ENCODE measurements around the gene ITPR2. TPM values are rescaled to one million over a fixed set of nuclear protein-coding genes. Genes with fewer than 3 reads are reported as not detected.

Gene ITPR2
- polyA plus RNA-seq, 2 of the 4 experiments (the other 2 are of a cell fraction), result 3.1 to 8.1 TPM

DNA sequence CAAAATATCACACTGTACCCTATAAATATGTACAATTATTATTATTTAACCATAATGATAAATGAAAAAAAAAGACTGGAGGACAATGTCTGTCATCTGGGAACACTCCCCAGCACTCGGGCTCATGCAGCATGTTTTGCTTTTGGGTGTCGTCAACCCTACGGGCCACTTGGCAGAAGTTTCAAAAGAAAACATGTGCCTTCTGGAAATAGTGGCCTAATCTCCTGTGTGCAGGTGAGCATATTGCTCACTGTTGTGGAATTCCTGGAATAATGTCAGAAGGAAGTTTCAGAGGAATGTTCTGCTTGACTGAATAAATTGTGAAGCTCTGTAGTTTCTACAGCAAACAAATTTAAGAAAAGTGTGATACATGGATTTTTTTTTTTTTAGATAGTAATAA lies 339.3 kb downstream of the ITPR2 start:
- no peak overlapping the region for H3K4me2 ChIP-seq
- no peak for ATAC-seq

DNA sequence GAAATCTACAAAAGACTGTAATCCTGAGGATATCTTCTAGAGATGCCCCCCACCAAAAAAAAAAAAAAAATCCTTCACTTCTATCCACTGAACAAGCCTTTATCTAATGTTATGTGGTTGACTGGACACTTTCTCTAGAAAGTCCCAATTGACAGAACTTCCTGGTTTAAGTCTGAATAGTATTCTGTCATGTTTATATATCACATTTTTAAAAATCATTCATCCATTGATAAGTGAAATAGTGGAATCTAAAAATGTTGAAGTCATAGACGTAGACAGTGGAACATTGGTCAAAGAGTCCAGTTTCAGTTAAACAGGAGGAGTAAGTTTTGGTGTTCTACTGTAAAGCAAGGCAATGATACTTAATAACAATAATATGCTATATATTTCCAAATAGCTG lies 340.6 kb downstream of the ITPR2 start:
- no peak overlapping the region for H3K4me3 ChIP-seq
- no peak for FAIRE-seq
- ChIA-PET POLR2A (no interaction called here), CTCF (no interaction called here)
- H3K9me3 ChIP-seq, result no peaks in the 10 kb centered on the region
- DNase-seq (ENCODE audit: low read depth in 1 of 2, low spot score in 1 of 2), result no peak
- H3K4me2 ChIP-seq, result no peak overlapping the region
- 84% methylated on average over 1 of the region's 1 CpG for WGBS (ENCODE audit: missing lambda C conversion rate)
- TF ChIP-seq RARB (CRISPR knock-in tag; IDR thresholded peaks at IDR 0.05), result no peak
- no peak for TF ChIP-seq ZNF302 (CRISPR knock-in tag; IDR thresholded peaks at IDR 0.05)
- TF ChIP-seq HOXB13 (CRISPR knock-in tag; IDR thresholded peaks at IDR 0.05; ENCODE audit: low read depth), result no peak
- TF ChIP-seq CEBPB (IDR thresholded peaks at IDR 0.05), result no peak
- no peak for TF ChIP-seq RNF2 (IDR thresholded peaks at IDR 0.05; ENCODE audit: borderline replicate concordance, low read depth)
- no peak for TF ChIP-seq FOSB (CRISPR knock-in tag; IDR thresholded peaks at IDR 0.05)
- no peak for TF ChIP-seq BHLHE40 (IDR thresholded peaks at IDR 0.05; ENCODE audit: low read depth, low read length)
- no peak for TF ChIP-seq KDM5A (IDR thresholded peaks at IDR 0.05)
- no peak for TF ChIP-seq HOXB5 (CRISPR knock-in tag; IDR thresholded peaks at IDR 0.05)
- no peak for TF ChIP-seq GATA3 (IDR thresholded peaks at IDR 0.05; ENCODE audit: borderline replicate concordance)
- TF ChIP-seq TFCP2L1 (CRISPR knock-in tag; IDR thresholded peaks at IDR 0.05), result no peak
- H3K4me1 ChIP-seq, result no peaks in the 10 kb centered on the region
- no peak for ATAC-seq
- no peak overlapping the region for H3K27ac ChIP-seq

More for the DNA sequence above, 339.3 kb downstream of the ITPR2 start:
- 65% methylated on average over 3 of the region's 3 CpGs for WGBS (ENCODE audit: missing lambda C conversion rate)
- ChIA-PET CTCF (interaction anchor here (0.6 kb wide), 1 partner anchor 191 kb away, joined by 3 read pairs; no protein-coding TSS in a partner anchor), POLR2A (no interaction called here)
- no peak overlapping the region for H3K27ac ChIP-seq
- no peak for DNase-seq (ENCODE audit: low read depth in 1 of 2, low spot score in 1 of 2)
- no peak for TF ChIP-seq CBX2 (IDR thresholded peaks at IDR 0.05; ENCODE audit: borderline replicate concordance, low read depth)
- TF ChIP-seq BHLHE40 (IDR thresholded peaks at IDR 0.05; ENCODE audit: low read depth, low read length), result no peak
- TF ChIP-seq, protein P1, sequence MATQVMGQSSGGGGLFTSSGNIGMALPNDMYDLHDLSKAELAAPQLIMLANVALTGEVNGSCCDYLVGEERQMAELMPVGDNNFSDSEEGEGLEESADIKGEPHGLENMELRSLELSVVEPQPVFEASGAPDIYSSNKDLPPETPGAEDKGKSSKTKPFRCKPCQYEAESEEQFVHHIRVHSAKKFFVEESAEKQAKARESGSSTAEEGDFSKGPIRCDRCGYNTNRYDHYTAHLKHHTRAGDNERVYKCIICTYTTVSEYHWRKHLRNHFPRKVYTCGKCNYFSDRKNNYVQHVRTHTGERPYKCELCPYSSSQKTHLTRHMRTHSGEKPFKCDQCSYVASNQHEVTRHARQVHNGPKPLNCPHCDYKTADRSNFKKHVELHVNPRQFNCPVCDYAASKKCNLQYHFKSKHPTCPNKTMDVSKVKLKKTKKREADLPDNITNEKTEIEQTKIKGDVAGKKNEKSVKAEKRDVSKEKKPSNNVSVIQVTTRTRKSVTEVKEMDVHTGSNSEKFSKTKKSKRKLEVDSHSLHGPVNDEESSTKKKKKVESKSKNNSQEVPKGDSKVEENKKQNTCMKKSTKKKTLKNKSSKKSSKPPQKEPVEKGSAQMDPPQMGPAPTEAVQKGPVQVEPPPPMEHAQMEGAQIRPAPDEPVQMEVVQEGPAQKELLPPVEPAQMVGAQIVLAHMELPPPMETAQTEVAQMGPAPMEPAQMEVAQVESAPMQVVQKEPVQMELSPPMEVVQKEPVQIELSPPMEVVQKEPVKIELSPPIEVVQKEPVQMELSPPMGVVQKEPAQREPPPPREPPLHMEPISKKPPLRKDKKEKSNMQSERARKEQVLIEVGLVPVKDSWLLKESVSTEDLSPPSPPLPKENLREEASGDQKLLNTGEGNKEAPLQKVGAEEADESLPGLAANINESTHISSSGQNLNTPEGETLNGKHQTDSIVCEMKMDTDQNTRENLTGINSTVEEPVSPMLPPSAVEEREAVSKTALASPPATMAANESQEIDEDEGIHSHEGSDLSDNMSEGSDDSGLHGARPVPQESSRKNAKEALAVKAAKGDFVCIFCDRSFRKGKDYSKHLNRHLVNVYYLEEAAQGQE (IDR thresholded peaks at IDR 0.05), result no peak
- no peak for TF ChIP-seq HOXB5 (CRISPR knock-in tag; IDR thresholded peaks at IDR 0.05)
- TF ChIP-seq POLR2AphosphoS2 (conservative IDR thresholded peaks at IDR 0.05; ENCODE audit: low read length), result no peak
- H3K4me1 ChIP-seq, result no peaks in the 10 kb centered on the region
- no peaks in the 10 kb centered on the region for H3K9me3 ChIP-seq
- no peak for FAIRE-seq
- no peak overlapping the region for H3K4me3 ChIP-seq

DNA sequence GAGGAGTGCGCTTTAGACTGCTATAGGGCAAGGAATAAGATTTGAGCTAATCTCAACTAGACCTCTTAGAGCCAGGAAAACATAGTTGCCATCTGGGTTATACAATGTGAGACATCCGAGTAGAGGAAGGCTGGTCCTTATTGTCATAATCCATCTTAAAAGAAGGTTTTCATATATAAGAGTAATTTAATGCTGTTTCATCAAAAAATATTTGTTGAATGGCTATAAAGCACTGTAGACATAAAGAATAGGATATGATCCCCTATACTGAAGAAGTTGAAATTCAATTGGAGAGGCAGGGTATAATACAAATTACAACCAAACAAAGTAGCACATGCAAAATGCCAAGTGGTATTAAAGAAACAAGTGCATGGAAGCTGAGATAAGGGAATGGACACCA lies 343.1 kb downstream of the ITPR2 start:
- CTCF ChIA-PET, result no interaction called here
- TF ChIP-seq MAFK (IDR thresholded peaks at IDR 0.05; ENCODE audit: partially characterized antibody), result peak; percentile 62
- TF ChIP-seq EHF (CRISPR knock-in tag; IDR thresholded peaks at IDR 0.05), result no peak
- POLR2A ChIA-PET, result no interaction called here
- FAIRE-seq (no peak), ATAC-seq (no peak), DNase-seq (ENCODE audit: low read depth in 1 of 2, low spot score in 1 of 2) (no peak)
- H3K27ac ChIP-seq, result no peak overlapping the region
- WGBS (ENCODE audit: missing lambda C conversion rate), result 83% methylated on average over 2 of the region's 2 CpGs
- no peaks in the 10 kb centered on the region for H3K9me3 ChIP-seq
- H3K4me3 ChIP-seq, result no peak overlapping the region
- H3K4me2 ChIP-seq, result no peak overlapping the region
- H3K4me1 ChIP-seq, result no peaks in the 10 kb centered on the region

DNA sequence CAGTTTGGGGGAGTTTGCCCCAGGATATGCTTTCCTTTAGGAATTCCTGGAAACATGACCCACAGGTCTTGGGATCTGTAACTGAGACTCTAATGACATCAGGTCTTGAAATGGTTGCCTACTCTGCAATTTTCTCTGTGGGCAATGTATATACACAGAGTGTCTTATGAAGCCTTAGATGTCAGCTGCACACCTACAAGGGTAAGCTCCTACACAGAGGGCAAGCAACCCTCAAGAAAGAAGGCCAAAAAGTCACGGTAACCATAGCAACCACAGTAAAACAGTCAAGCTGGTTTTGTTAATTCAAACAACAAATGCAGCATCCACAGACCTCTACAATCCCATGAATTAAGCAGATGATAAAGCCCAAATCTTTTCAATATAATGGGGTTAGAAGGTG lies 344.6 kb downstream of the ITPR2 start:
- no peaks in the 10 kb centered on the region for H3K4me1 ChIP-seq
- POLR2A ChIA-PET, result no interaction called here
- ATAC-seq (no peak), DNase-seq (ENCODE audit: low read depth in 1 of 2, low spot score in 1 of 2) (no peak), FAIRE-seq (no peak)
- no peak overlapping the region for H3K4me2 ChIP-seq
- H3K4me3 ChIP-seq, result no peak overlapping the region
- CTCF ChIA-PET, result interaction anchor here (1.1 kb wide), 1 partner anchor 14 kb away, joined by 3 read pairs; no protein-coding TSS in a partner anchor
- no peak for TF ChIP-seq SREBF2 (IDR thresholded peaks at IDR 0.05)
- TF ChIP-seq FOSL2 (IDR thresholded peaks at IDR 0.05), result no peak
- TF ChIP-seq FOSL2 (CRISPR knock-in tag; IDR thresholded peaks at IDR 0.05), result no peak
- H3K27ac ChIP-seq, result no peak overlapping the region
- H3K9me3 ChIP-seq, result no peaks in the 10 kb centered on the region
- 93% methylated on average over 1 of the region's 1 CpG for WGBS (ENCODE audit: missing lambda C conversion rate)

All from A549 (cell line).